Mucosa of rectum (tissue), 2 donors: Measurements from ENCODE around the gene VPS72.

ENCODE experiments used
- H3K27ac ChIP-seq, 2 donors: one replicate each; pipeline ENCODE4 v1.7.0; 2013; ENCODE audit warnings: inconsistent platforms in 2 of 2, low read depth in 2 of 2, low read length in 2 of 2
- H3K27me3 ChIP-seq, 2 donors: one replicate each; pipeline ENCODE4 v1.7.0; 2013; ENCODE audit warnings: low read length in 2 of 2; ENCODE audit not compliant: control insufficient read depth in 2 of 2, insufficient read depth in 2 of 2
- H3K36me3 ChIP-seq, 2 donors: one replicate each; pipeline ENCODE4 v1.7.0; 2013; ENCODE audit warnings: low read length in 2 of 2; ENCODE audit not compliant: control insufficient read depth in 2 of 2, insufficient read depth in 2 of 2
- H3K4me1 ChIP-seq, 2 donors: one replicate each; pipeline ENCODE4 v1.7.0; 2013; ENCODE audit warnings: low read length in 2 of 2, mild to moderate bottlenecking in 1 of 2; ENCODE audit not compliant: control insufficient read depth in 2 of 2, insufficient read depth in 2 of 2
- H3K4me3 ChIP-seq, 2 donors: one replicate each; pipeline ENCODE4 v1.7.0; 2013; ENCODE audit warnings: low read length in 2 of 2
- H3K9ac ChIP-seq, 2 donors: one replicate each; pipeline ENCODE4 v1.7.0; 2013; ENCODE audit warnings: low read length in 2 of 2, low read depth in 1 of 2, mild to moderate bottlenecking in 1 of 2
- H3K9me3 ChIP-seq, 2 donors: one replicate each; pipeline ENCODE4 v1.7.0; 2013; ENCODE audit warnings: low read length in 2 of 2; ENCODE audit not compliant: control insufficient read depth in 2 of 2
- donor health status: healthy.
- donor health status: Normal muscosa, but diverticular disease.

The VPS72 gene

DNA sequence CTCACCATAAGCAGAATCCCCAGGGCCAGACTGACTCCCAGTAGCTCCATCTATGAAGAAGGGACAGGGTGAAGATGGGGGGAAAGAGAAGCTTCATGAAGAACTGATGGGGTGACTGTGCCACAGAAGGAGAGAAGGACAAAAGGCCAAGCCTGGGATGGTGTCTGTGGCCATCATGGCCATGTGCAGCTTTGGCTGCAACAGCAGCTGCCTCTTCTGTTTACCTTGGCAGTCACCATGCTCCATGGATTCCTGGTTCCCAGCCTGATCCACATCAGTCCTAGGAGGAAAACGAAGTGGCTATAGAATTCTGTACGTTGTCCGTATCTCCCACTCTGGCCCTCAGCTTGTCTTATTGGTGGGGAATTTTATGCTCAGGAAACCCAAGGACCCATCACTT lies 55.6 kb downstream of the VPS72 start:
- Histone ChIP-seq H3K27me3 (peaks cover 2 to 23% of the 10 kb centered on the region in 2 donors), H3K4me3 (no peak overlapping the region), H3K9ac (no peak overlapping the region), H3K27ac (no peak overlapping the region), H3K4me1 (peaks cover 10 to 14% of the 10 kb centered on the region in 2 donors), H3K9me3 (no peaks in the 10 kb centered on the region), H3K36me3 (no peaks in the 10 kb centered on the region)

DNA sequence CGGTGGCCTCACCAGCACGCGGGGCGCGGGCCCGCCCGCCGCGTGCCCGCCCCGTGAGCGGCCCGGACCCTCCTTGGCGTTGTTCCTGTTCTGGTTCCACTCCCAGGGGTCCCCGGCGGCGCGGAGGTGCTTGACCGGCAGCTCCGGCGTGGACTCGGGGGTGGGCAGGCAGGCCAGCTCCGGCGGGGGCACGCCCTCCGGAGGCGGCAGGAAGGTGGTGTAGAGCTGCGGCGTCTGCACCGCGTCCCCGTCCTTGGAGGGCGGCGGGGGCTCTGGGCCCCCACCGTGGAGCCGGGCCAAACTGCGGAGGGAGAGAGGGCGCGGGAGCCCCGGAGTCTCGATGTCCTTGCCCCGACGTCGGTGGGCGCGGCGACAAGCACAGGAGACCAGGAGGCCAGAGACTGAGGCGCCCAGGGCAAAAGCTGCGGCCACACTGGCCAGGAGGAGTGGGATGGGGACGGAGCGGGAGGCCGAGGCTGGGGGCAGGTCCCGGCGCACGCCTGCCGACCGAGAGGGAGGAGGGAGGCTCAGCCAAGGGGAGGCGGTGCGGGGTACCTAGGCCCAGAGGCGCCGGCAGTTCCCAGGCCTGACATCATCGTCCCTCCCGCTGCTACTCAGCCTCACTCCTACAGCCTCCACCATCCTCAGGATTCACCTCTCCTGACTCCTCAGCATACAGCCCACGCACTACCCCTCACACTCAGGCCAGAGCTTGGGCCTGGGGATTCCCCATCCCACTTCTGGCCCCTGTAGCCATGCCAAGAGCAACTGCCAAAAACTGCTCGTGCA lies 56.8 kb downstream of the VPS72 start:
- Histone ChIP-seq H3K9ac (no peak overlapping the region), H3K4me1 (peaks cover 10 to 14% of the 10 kb centered on the region in 2 donors), H3K27me3 (peaks cover 2 to 23% of the 10 kb centered on the region in 2 donors), H3K4me3 (no peak overlapping the region), H3K27ac (no peak overlapping the region), H3K36me3 (no peaks in the 10 kb centered on the region), H3K9me3 (no peaks in the 10 kb centered on the region)

DNA sequence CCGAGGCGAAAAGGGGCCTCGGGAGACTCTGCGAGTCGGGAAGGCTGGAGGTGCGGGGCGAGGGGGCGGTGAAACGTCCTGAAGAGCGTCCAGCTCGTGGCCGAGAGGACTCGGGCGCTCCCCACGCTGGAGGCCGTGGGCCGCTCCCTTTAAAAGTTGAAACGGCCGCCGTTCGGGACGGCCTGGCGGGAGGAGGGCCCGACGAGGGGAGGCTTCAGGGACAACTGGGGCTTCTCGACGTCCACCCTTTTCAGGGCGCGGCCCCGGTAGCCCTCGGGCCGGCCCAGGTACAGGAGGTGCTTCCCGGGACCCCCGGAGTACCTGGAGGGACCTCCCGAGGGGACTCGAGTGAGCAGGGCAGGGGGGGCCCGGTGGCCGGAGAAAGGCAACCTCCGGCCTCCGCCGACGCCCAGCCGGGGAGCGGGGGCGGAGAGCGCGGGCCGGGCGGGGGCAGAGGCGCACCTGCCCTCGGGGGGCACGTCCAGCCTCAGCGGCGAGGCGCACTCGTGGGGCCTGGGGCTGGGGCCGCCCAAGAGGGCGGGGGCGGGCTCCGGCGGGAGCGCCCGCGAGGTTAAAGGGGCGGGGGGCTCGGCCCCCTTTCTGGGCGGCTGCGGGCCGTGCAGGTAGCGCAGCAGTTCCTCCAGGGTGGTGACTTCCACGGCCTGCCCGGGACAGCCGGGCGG lies 57.5 kb downstream of the VPS72 start:
- H3K9ac ChIP-seq: no peak overlapping the region

DNA sequence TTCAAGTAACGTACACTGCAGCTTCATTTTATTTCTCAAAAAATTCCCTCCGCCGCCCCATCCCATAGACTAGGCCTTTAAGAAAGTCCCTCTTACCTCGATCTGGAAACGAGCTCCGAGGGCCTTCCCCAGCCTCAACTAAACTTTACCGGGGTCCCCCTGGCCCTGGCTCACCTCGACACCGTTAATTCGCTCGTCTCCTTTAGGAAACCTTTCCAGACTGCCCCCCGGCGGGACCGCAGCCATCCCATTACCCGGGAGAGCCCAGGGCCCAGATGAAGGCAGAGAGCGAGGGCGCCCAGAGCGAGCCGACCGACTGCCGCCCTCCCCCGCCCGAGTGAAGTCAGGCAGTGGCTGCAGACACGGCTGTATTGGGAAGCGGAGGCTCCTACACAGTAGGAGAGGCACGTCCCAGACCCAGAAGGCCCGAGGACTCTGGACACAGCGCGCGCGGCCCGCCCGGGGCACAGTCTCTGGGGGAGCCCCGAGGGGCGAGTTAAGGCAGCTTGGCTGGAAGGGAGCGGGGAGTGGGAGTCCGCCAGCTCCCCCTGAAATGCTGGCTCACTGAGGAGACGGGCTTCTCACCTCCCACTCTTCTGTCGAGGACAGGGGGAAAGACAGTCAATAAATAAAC lies 58.2 kb downstream of the VPS72 start:
- peak overlapping the region; percentile 14 to 58 for H3K9ac ChIP-seq
- H3K4me1 ChIP-seq: peaks cover 10 to 14% of the 10 kb centered on the region in 2 donors
- peaks cover 2 to 23% of the 10 kb centered on the region in 2 donors for H3K27me3 ChIP-seq
- no peak overlapping the region for H3K27ac ChIP-seq
- H3K9me3 ChIP-seq: no peaks in the 10 kb centered on the region
- H3K4me3 ChIP-seq: peak overlapping the region; percentile 54 to 65
- no peaks in the 10 kb centered on the region for H3K36me3 ChIP-seq

More for the DNA sequence above, 57.5 kb downstream of the VPS72 start:
- Histone ChIP-seq H3K9me3 (no peaks in the 10 kb centered on the region), H3K27me3 (peaks cover 2 to 23% of the 10 kb centered on the region in 2 donors), H3K27ac (no peak overlapping the region), H3K36me3 (no peaks in the 10 kb centered on the region), H3K4me1 (peaks cover 10 to 14% of the 10 kb centered on the region in 2 donors), H3K4me3 (peak overlapping the region; percentile 31 to 54)

DNA sequence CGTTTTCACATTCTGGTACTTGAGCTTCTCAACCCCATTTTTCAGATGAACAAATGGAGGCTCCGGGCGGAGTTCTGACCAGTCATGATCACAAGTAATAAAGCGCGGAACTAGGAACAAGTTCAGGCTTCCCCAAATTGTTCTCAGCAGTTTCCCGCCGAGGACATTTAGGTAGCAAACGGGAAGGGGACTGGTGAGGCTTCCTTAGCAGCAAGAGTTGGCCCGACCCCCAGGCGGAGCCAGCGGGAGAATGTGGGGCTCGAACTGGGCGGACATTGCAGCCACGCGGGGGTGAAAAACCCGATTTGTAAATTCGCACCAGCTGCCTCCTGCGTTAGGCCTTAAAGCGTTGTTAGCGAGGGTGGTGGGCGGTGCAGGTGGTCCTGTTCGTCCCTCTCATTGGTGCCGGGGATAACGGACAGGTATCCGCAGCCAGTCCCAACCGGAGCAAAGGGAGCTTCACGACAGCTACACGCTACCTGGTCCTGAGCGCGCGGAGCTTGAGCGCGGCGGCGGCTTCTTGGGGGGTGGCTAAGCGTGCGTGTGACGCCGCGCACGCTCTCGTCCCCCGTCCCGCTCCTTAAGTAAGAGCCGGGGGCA lies 58.9 kb downstream of the VPS72 start:
- peak overlapping the region; percentile 14 to 58 for H3K9ac ChIP-seq
- no peak overlapping the region for H3K27ac ChIP-seq
- H3K4me1 ChIP-seq: peaks cover 10 to 14% of the 10 kb centered on the region in 2 donors
- peaks cover 2 to 23% of the 10 kb centered on the region in 2 donors for H3K27me3 ChIP-seq
- H3K36me3 ChIP-seq: no peaks in the 10 kb centered on the region
- no peaks in the 10 kb centered on the region for H3K9me3 ChIP-seq
- peak overlapping the region; percentile 54 to 65 for H3K4me3 ChIP-seq

DNA sequence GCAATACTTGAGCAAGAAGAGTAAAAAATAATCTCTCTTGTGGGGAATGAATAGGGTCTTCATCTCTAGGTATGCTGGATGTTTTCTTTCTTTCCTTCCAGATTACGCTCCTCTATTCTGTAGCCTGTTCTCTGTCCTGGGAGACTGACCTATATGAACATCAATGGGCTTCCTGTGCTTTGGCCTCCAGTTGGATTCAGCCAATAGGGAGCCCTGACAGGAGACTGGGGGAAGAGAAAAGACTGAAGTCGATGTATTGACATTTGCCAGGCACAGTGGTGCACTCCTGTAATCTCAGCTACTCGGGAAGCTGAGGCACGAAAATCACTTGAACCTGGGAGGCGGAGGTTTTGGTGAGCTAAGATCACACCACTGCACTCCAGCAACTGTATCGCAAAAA lies 61.2 kb downstream of the VPS72 start:
- Histone ChIP-seq H3K27ac (no peak overlapping the region), H3K36me3 (peaks cover 0 to 4% of the 10 kb centered on the region in 2 donors), H3K4me3 (no peak overlapping the region), H3K4me1 (peaks cover 10 to 14% of the 10 kb centered on the region in 2 donors), H3K9me3 (no peaks in the 10 kb centered on the region), H3K9ac (no peak overlapping the region), H3K27me3 (peaks cover 0 to 23% of the 10 kb centered on the region in 2 donors)
